ENCODE measurements around the gene RASAL2.
"Not testable (repeated sequence)": the region's sequence is repeated elsewhere in the genome, so short reads cannot be mapped to it uniquely, and the experiment has no call there.

Gene RASAL2

DNA sequence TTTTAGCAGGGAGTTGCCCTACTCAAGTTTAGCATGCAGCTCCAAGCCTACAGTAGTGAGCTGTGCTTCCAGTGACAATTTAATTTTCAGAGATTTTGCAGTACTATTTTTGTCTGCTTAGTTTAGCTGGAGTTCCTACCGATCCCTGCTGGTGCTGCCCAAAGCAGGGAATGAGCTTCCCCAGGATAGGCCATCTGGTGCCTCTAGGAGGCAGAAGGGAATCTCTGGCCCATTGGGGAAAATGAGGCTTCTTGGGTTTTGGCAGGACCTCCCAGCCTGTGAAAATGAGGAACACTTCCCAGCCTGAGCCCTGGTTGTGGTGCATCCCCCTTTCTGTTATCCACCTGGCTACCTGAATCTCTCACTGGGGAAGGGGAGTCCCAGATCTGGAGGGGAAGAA, 149.2 kb downstream of the RASAL2 start:
- no peaks in the 10 kb centered on the region for H3K36me3 ChIP-seq (ENCODE audit: insufficient read depth, low read length)
- no peak overlapping the region for H3K9ac ChIP-seq (ENCODE audit: low read length)
- no peaks in the 10 kb centered on the region for H3K27me3 ChIP-seq (ENCODE audit: control insufficient read depth in 1 of 2, insufficient read depth in 2 of 2, low read length in 2 of 2)
- H3K27ac ChIP-seq (ENCODE audit: low read depth, low read length), result no peak overlapping the region
- H3K4me1 ChIP-seq (ENCODE audit: insufficient read depth, low read length), result no peaks in the 10 kb centered on the region
- H3K4me3 ChIP-seq (ENCODE audit: low read depth in 1 of 2, low read length in 2 of 2), result no peak overlapping the region
- no peaks in the 10 kb centered on the region for H3K9me3 ChIP-seq (ENCODE audit: low read length)

DNA sequence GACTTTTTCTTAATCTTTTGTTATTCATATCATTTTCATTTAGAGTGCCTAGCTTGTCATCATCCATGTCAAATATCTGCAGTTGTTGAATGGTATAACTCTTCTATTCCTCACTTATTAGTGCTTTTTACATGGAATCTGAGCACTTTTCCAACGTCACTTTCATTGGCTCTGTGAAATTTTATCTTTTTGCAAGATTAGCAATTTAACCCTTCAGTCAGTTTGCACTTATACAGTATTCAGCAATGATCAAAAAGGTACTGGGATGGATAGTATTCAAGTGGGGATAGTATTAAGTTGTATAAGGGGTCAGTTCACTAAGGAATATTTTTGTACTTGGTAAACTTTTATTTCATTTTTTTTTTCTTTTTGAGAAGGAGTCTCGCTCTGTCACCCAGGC, 150.0 kb downstream of the RASAL2 start:
- H3K36me3 ChIP-seq (ENCODE audit: insufficient read depth, low read length), result no peaks in the 10 kb centered on the region
- H3K4me3 ChIP-seq (ENCODE audit: low read depth in 1 of 2, low read length in 2 of 2), result no peak overlapping the region
- H3K9ac ChIP-seq (ENCODE audit: low read length), result no peak overlapping the region
- no peak overlapping the region for H3K27ac ChIP-seq (ENCODE audit: low read depth, low read length)
- H3K27me3 ChIP-seq (ENCODE audit: control insufficient read depth in 1 of 2, insufficient read depth in 2 of 2, low read length in 2 of 2), result no peaks in the 10 kb centered on the region
- no peaks in the 10 kb centered on the region for H3K4me1 ChIP-seq (ENCODE audit: insufficient read depth, low read length)
- H3K9me3 ChIP-seq (ENCODE audit: low read length), result no peaks in the 10 kb centered on the region

GRCh38 chr1:178248284-178248683, 154.4 kb downstream of the RASAL2 start:
- H3K36me3 ChIP-seq (ENCODE audit: insufficient read depth, low read length); H3K27me3 ChIP-seq (ENCODE audit: control insufficient read depth in 1 of 2, insufficient read depth in 2 of 2, low read length in 2 of 2); H3K4me1 ChIP-seq (ENCODE audit: insufficient read depth, low read length); H3K4me3 ChIP-seq (ENCODE audit: low read depth in 1 of 2, low read length in 2 of 2); H3K9ac ChIP-seq (ENCODE audit: low read length); H3K27ac ChIP-seq (ENCODE audit: low read depth, low read length); H3K9me3 ChIP-seq (ENCODE audit: low read length): not testable (repeated sequence)

DNA sequence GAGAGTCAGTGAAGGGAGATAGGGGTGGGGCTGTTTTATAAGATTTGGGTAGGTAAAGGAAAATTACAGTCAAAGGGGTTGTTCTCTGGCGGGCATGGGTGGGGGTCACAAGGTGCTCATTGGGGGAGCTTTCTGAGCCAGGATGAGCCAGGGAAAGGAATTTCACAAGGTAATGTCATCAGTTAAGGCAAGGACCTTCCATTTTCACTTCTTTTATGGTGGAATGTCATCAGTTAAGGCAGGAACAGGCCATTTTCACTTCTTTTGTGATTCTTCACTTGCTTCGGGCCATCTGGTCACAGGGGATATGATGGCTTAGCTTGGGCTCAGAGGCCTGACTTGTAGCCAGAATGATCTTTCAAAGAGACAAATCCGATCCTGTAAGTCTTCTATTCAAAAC, 159.7 kb downstream of the RASAL2 start:
- H3K4me1 ChIP-seq (ENCODE audit: insufficient read depth, low read length); H3K27me3 ChIP-seq (ENCODE audit: control insufficient read depth in 1 of 2, insufficient read depth in 2 of 2, low read length in 2 of 2); H3K36me3 ChIP-seq (ENCODE audit: insufficient read depth, low read length); H3K4me3 ChIP-seq (ENCODE audit: low read depth in 1 of 2, low read length in 2 of 2); H3K27ac ChIP-seq (ENCODE audit: low read depth, low read length); H3K9ac ChIP-seq (ENCODE audit: low read length); H3K9me3 ChIP-seq (ENCODE audit: low read length): not testable (repeated sequence)

DNA sequence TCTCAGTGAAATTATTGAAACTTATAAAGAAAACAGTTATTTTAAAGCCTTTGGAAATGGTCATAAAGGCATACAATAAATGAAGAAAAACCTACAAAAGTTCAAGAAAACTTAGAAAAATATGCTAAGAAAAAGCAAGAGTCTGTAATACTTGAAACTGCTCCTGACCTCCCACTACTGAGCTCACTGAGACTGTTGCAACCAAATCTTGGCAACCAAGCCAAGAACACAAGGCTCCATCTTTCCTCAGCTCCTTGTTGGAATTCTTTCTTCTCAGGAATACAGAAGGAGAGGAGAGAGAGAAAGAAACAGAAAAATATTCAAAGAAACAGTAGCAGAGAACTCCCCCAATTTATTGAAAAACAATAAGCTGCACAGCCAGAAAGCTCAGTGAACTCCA, 160.5 kb downstream of the RASAL2 start:
- Histone ChIP-seq H3K27me3 (ENCODE audit: control insufficient read depth in 1 of 2, insufficient read depth in 2 of 2, low read length in 2 of 2) (no peaks in the 10 kb centered on the region), H3K4me3 (ENCODE audit: low read depth in 1 of 2, low read length in 2 of 2) (no peak overlapping the region), H3K4me1 (ENCODE audit: insufficient read depth, low read length) (no peaks in the 10 kb centered on the region), H3K9me3 (ENCODE audit: low read length) (no peaks in the 10 kb centered on the region), H3K27ac (ENCODE audit: low read depth, low read length) (no peak overlapping the region), H3K36me3 (ENCODE audit: insufficient read depth, low read length) (no peaks in the 10 kb centered on the region), H3K9ac (ENCODE audit: low read length) (no peak overlapping the region)

DNA sequence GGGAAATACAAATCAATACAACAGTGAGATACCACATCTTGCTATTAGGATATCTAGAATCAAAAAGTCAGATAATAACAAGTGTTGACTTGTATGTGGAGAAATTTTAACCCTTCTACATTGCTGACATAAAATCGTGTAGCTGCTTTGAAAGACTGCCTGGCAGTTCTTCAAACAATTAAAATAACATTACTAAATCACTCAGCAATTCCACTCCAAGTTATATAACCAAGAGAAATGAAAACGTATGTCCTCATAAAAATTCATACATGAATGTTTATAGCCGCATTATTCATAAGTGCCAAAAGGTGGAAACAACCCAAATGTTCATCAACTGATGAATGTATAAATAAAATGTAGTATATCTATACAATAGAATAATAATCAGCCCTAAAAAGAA, 164.6 kb downstream of the RASAL2 start:
- Histone ChIP-seq H3K4me3 (ENCODE audit: low read depth in 1 of 2, low read length in 2 of 2) (no peak overlapping the region), H3K9me3 (ENCODE audit: low read length) (no peaks in the 10 kb centered on the region), H3K4me1 (ENCODE audit: insufficient read depth, low read length) (peaks cover 10% of the 10 kb centered on the region), H3K36me3 (ENCODE audit: insufficient read depth, low read length) (no peaks in the 10 kb centered on the region), H3K9ac (ENCODE audit: low read length) (no peak overlapping the region), H3K27me3 (ENCODE audit: control insufficient read depth in 1 of 2, insufficient read depth in 2 of 2, low read length in 2 of 2) (no peaks in the 10 kb centered on the region), H3K27ac (ENCODE audit: low read depth, low read length) (no peak overlapping the region)

DNA sequence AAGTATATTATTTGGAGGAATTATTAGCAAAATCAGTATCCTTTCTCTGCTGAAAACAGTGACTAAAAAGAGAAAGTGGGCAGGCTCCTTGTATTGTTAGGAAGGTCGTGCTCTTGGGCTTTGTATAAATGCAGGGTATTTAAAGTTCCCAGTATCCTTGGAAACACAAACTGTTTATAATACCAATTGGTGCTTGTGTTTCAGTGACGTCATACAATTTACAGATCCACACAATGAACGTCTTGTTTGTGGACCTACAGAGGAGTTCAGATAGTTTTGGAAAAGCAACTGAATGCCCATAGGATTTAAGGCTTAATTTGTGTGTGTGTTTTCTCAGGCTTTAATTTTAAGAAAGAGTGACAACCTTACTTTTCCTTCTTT, 168.2 kb downstream of the RASAL2 start:
- Histone ChIP-seq H3K9me3 (ENCODE audit: low read length) (no peaks in the 10 kb centered on the region), H3K27me3 (ENCODE audit: control insufficient read depth in 1 of 2, insufficient read depth in 2 of 2, low read length in 2 of 2) (no peaks in the 10 kb centered on the region), H3K9ac (ENCODE audit: low read length) (no peak overlapping the region), H3K27ac (ENCODE audit: low read depth, low read length) (no peak overlapping the region), H3K4me3 (ENCODE audit: low read depth in 1 of 2, low read length in 2 of 2) (no peak overlapping the region), H3K4me1 (ENCODE audit: insufficient read depth, low read length) (peaks cover 11% of the 10 kb centered on the region), H3K36me3 (ENCODE audit: insufficient read depth, low read length) (no peaks in the 10 kb centered on the region)

- Histone ChIP-seq H3K27me3 (ENCODE audit: control insufficient read depth in 1 of 2, insufficient read depth in 2 of 2, low read length in 2 of 2) (no peaks in the 10 kb centered on the region), H3K9me3 (ENCODE audit: low read length) (no peaks in the 10 kb centered on the region), H3K4me1 (ENCODE audit: insufficient read depth, low read length) (peaks cover 11% of the 10 kb centered on the region), H3K9ac (ENCODE audit: low read length) (no peak overlapping the region), H3K27ac (ENCODE audit: low read depth, low read length) (no peak overlapping the region), H3K36me3 (ENCODE audit: insufficient read depth, low read length) (no peaks in the 10 kb centered on the region), H3K4me3 (ENCODE audit: low read depth in 1 of 2, low read length in 2 of 2) (no peak overlapping the region)
Observed at GRCh38 chr1:178263341-178263740, 169.4 kb downstream of the RASAL2 start.

DNA sequence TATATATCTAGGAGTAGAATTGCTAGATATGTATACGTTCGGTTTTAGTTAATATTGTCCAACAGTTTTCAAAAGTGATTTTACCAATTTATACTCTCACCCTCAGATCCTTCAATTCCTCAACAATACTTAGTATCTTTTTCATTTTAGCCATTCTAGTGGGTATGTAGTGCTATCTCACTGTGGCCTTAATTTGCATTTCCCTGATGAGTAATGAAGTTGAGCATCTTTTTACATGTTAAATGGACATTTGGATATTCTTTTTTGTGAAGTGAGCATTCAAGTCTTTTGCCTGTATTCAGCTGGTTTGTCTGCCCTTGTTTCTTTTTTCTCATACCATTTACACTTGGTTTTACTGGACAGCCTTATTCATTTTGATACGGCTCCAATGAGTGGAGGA, 172.2 kb downstream of the RASAL2 start:
- Histone ChIP-seq H3K36me3 (ENCODE audit: insufficient read depth, low read length) (no peaks in the 10 kb centered on the region), H3K27me3 (ENCODE audit: control insufficient read depth in 1 of 2, insufficient read depth in 2 of 2, low read length in 2 of 2) (no peaks in the 10 kb centered on the region), H3K4me3 (ENCODE audit: low read depth in 1 of 2, low read length in 2 of 2) (no peak overlapping the region), H3K27ac (ENCODE audit: low read depth, low read length) (no peak overlapping the region), H3K9ac (ENCODE audit: low read length) (no peak overlapping the region), H3K9me3 (ENCODE audit: low read length) (no peaks in the 10 kb centered on the region), H3K4me1 (ENCODE audit: insufficient read depth, low read length) (peaks cover 11% of the 10 kb centered on the region)

GRCh38 chr1:178266619-178267066, 172.7 kb downstream of the RASAL2 start:
- H3K27me3 ChIP-seq (ENCODE audit: control insufficient read depth in 1 of 2, insufficient read depth in 2 of 2, low read length in 2 of 2), result no peaks in the 10 kb centered on the region
- H3K4me1 ChIP-seq (ENCODE audit: insufficient read depth, low read length), result peaks cover 11% of the 10 kb centered on the region
- H3K36me3 ChIP-seq (ENCODE audit: insufficient read depth, low read length), result no peaks in the 10 kb centered on the region
- no peak overlapping the region for H3K27ac ChIP-seq (ENCODE audit: low read depth, low read length)
- no peak overlapping the region for H3K4me3 ChIP-seq (ENCODE audit: low read depth in 1 of 2, low read length in 2 of 2)
- no peak overlapping the region for H3K9ac ChIP-seq (ENCODE audit: low read length)
- no peaks in the 10 kb centered on the region for H3K9me3 ChIP-seq (ENCODE audit: low read length)

DNA sequence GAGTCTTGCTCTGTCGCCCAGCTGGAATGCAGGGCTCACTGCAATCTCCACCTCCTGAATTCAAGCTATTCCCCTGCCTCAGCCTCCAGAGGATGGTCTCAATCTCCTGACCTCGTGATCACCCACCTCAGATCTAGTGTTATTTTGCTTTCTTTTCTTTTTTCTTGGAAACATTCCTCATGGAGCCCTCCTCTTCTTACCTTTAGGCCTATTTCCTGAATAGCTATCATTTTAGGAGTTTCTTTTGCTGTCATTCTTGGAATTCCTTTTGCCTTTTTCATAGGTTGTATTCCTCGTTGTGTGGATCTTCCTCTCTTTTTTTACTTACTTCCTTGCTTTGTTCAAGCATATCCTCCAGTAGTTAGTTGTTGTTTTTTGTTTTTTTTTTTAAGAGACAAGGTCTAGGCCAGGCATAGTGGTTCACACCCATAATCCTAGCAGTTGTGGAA, 173.8 kb downstream of the RASAL2 start:
- H3K27ac ChIP-seq (ENCODE audit: low read depth, low read length), result no peak overlapping the region
- no peaks in the 10 kb centered on the region for H3K36me3 ChIP-seq (ENCODE audit: insufficient read depth, low read length)

DNA sequence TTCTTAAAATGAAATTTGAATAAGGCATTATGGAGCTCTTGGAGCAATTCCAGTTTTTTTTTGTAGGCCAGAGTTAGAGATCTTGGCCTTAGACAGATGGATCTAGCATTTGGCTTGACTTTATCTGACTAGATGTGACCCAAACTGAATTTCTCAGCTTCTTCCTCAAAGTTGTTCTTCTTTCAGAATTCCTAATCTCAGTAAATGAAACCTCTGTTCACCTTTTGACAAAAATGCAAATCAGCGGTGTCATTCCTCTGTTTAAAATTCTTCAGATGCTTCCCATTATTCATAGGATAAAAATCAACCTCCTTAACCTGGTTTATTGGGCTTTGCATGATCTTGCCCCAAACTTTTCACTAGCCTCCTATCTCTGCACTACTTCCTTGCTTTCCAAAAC, 177.6 kb downstream of the RASAL2 start:
- no peaks in the 10 kb centered on the region for H3K36me3 ChIP-seq (ENCODE audit: insufficient read depth, low read length)
- no peaks in the 10 kb centered on the region for H3K4me1 ChIP-seq (ENCODE audit: insufficient read depth, low read length)
- no peaks in the 10 kb centered on the region for H3K9me3 ChIP-seq (ENCODE audit: low read length)
- H3K27me3 ChIP-seq (ENCODE audit: control insufficient read depth in 1 of 2, insufficient read depth in 2 of 2, low read length in 2 of 2), result no peaks in the 10 kb centered on the region
- H3K27ac ChIP-seq (ENCODE audit: low read depth, low read length), result no peak overlapping the region
- H3K4me3 ChIP-seq (ENCODE audit: low read depth in 1 of 2, low read length in 2 of 2), result no peak overlapping the region
- H3K9ac ChIP-seq (ENCODE audit: low read length), result no peak overlapping the region

More for the DNA sequence above, 173.8 kb downstream of the RASAL2 start:
- H3K4me3 ChIP-seq (ENCODE audit: low read depth in 1 of 2, low read length in 2 of 2), result no peak overlapping the region
- H3K4me1 ChIP-seq (ENCODE audit: insufficient read depth, low read length), result peaks cover 10% of the 10 kb centered on the region
- no peaks in the 10 kb centered on the region for H3K27me3 ChIP-seq (ENCODE audit: control insufficient read depth in 1 of 2, insufficient read depth in 2 of 2, low read length in 2 of 2)
- no peak overlapping the region for H3K9ac ChIP-seq (ENCODE audit: low read length)
- no peaks in the 10 kb centered on the region for H3K9me3 ChIP-seq (ENCODE audit: low read length)

Measured in muscle layer of colon (tissue), 2 donors.